Right lobe of liver (tissue), 4 donors: ENCODE data around the gene S100A10.

Experiments
- CTCF ChIP-seq, 4 donors: fragments of 200-600 bp in 3 of 4; fragments of 450-650 bp in 1 of 4; IDR thresholded peaks; one replicate each; pipeline versions ENCODE4 v1.5.1 to v1.8.0; 2016 to 2022; ENCODE audit warnings: antibody characterized with exemption in 4 of 4, mild to moderate bottlenecking in 2 of 4
- POLR2A ChIP-seq: fragments of 450-650 bp; IDR thresholded peaks from one replicate; pipeline ENCODE4 v1.6.1; 2017; ENCODE audit warnings: antibody characterized with exemption, mild to moderate bottlenecking
- donor health status: DM: no; HTN: no; CAD: no.
- donor health status: DM: no; HTN: no; CAD: no.
- donor health status: DM: no; HTN: yes; CAD: no.

GRCh38 chr1:151972542-151973248 lies 21.0 kb downstream of the S100A10 start:
- TF ChIP-seq CTCF (IDR thresholded peaks at IDR 0.05), result no peak
- TF ChIP-seq POLR2A, result no peak
